Measurements from ENCODE around the gene OMD. TPM values are rescaled to one million over a fixed set of nuclear protein-coding genes. Genes with fewer than 3 reads are reported as not detected.
A peak's percentile ranks its signal among the peaks of the same experiment; 100 is the strongest.

The OMD gene
- total and polyA plus RNA-seq, 2 donors = 15.3 to 20.5 TPM

- H3K4me3 ChIP-seq (ENCODE audit: low read depth, low read length) = no peak within 1 kb of the TSS
- 48% methylated on average over 5 of the region's 5 CpGs for WGBS
- H3K27ac ChIP-seq (ENCODE audit: low read depth) = no peak within 1 kb of the TSS
- no peak for DNase-seq (ENCODE audit: extremely low spot score)
- no peaks in the 10 kb centered on the region for H3K36me3 ChIP-seq (ENCODE audit: insufficient read depth)
- no peaks in the 10 kb centered on the region for H3K4me1 ChIP-seq (ENCODE audit: insufficient read depth)
Observed at GRCh38 chr9:92404042-92404836, 20.0 kb downstream of the OMD start, which contains the start of gene OGN. OGN (minus strand) TSS chr9:92404578; CDS start chr9:92403407, 1,171 bp downstream.

DNA sequence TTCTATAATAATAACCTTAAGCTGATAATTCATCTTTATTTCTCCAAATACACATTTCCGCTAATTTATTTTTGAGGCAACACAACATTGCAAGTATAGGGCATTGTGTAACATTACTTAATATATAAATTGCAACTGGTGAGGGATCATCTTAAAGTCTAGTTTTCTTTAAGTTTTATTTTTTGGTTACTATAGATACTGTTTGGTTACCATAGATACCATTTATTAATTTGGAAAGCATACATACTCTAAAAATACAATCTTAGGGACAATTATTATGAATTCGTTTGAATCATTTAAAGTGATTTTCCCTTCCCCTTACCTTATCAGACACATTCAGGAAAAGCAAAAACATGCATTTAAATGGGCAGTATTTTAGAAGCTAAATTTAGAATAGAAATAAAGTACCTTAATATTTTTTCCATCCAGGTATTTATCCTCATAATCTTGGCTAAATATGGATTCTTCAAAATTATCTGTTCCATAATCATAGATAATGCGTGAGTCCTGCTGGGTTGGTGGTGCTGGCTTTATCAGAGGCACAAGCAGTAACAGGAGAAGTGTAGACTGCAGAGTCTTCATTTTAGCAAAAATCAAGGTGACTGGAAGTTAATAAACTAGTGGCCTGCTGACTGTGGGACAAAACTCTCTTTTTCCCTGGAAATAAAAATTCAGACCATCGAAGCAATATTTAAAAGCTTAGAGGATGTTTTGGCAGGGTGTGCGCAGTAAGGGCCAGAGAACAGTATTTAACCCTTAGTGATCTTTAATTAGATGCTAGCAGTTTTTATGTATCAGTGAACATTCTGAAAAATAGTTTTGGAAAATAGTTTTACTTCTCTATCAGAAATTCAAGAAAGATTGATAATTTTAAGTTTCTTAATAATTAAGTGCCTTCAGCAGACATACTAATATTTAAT lies 21.2 kb downstream of the OMD start:
- no peaks in the 10 kb centered on the region for H3K4me1 ChIP-seq (ENCODE audit: insufficient read depth)
- no peak for DNase-seq (ENCODE audit: extremely low spot score)

GRCh38 chr9:92402360-92402759 lies 21.9 kb downstream of the OMD start:
- Histone ChIP-seq H3K36me3 (ENCODE audit: insufficient read depth) (no peaks in the 10 kb centered on the region), H3K4me1 (ENCODE audit: insufficient read depth) (no peaks in the 10 kb centered on the region), H3K27ac (ENCODE audit: low read depth) (no peak overlapping the region), H3K4me3 (ENCODE audit: low read depth, low read length) (no peak overlapping the region)
- DNase-seq (ENCODE audit: extremely low spot score) = no peak
- 55% methylated on average over 1 of the region's 1 CpG for WGBS

More for the DNA sequence above, 21.2 kb downstream of the OMD start:
- no peak overlapping the region for H3K27ac ChIP-seq (ENCODE audit: low read depth)
- H3K36me3 ChIP-seq (ENCODE audit: insufficient read depth) = no peaks in the 10 kb centered on the region
- WGBS = 47% methylated on average over 5 of the region's 5 CpGs
- no peak overlapping the region for H3K4me3 ChIP-seq (ENCODE audit: low read depth, low read length)

DNA sequence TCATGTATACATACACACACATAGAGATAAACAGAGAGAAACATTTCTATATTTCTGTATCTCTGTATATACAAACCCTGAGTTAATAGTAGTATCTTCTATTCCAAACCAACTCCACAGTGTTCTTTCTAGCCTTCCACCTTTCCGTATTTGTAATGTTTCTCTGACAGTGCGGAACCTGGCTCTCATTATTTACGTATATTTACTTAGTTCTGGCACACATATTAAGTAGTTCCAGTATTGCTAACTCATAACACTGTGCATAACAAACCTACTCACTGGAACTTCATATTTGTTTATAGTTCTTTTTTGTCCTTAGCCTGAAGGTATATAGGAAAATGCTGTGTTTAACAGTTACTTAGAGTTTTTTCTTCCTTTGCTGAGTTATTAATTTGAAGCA lies 26.4 kb downstream of the OMD start:
- Histone ChIP-seq H3K36me3 (ENCODE audit: insufficient read depth) (no peaks in the 10 kb centered on the region), H3K4me3 (ENCODE audit: low read depth, low read length) (no peak overlapping the region), H3K4me1 (ENCODE audit: insufficient read depth) (no peaks in the 10 kb centered on the region), H3K27ac (ENCODE audit: low read depth) (no peak overlapping the region)
- DNase-seq (ENCODE audit: extremely low spot score) = no peak
- WGBS = 93% methylated on average over 3 of the region's 3 CpGs

DNA sequence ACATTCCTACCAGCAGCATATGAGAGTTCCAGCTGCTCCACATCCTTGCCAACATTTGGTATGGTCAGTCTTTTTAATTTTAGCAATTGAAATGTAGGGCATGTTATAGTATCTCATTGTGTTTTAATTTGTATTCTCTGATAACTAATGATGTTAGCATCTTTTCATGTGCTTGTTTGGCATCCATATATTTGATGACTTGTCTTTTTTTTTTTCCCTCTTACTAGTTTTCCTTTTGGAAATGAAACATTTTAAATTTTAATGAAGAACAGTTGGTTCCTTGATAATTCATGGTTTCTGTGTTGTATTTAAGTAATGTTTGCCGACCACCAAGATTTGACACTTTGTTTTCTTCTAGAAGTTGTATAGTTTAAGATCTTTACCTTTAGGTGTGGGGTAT lies 28.7 kb downstream of the OMD start:
- Histone ChIP-seq H3K4me3 (ENCODE audit: low read depth, low read length) (no peak overlapping the region), H3K4me1 (ENCODE audit: insufficient read depth) (no peaks in the 10 kb centered on the region), H3K27ac (ENCODE audit: low read depth) (no peak overlapping the region), H3K36me3 (ENCODE audit: insufficient read depth) (no peaks in the 10 kb centered on the region)
- no peak for DNase-seq (ENCODE audit: extremely low spot score)
- WGBS = 95% methylated on average over 1 of the region's 1 CpG

- Histone ChIP-seq H3K4me1 (ENCODE audit: insufficient read depth) (no peaks in the 10 kb centered on the region), H3K36me3 (ENCODE audit: insufficient read depth) (no peaks in the 10 kb centered on the region), H3K4me3 (ENCODE audit: low read depth, low read length) (no peak overlapping the region), H3K27ac (ENCODE audit: low read depth) (no peak overlapping the region)
- 15% methylated on average over 1 of the region's 1 CpG for WGBS
- DNase-seq (ENCODE audit: extremely low spot score) = no peak
Observed at GRCh38 chr9:92393686-92394085, 30.6 kb downstream of the OMD start.

DNA sequence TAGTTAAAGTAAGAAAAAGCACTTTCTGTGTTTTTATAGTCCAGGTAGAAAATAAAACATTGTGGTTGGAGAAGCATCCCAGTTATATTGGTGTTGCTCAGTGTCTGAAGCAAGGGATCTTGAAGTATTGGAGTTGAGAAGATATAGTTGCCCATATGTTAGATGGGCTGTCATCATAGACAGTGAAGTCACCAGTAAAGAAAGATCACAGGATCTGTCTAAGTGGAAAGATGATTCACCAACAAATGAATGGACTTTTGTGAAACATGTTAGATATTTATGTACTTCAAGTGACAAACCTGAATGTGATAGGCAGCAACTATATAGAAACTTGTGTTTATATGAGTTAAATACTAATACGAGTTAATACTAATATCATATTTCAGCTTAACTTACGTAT lies 31.6 kb downstream of the OMD start:
- no peak overlapping the region for H3K4me3 ChIP-seq (ENCODE audit: low read depth, low read length)
- WGBS = 56% methylated on average over 2 of the region's 2 CpGs
- H3K27ac ChIP-seq (ENCODE audit: low read depth) = no peak overlapping the region
- no peaks in the 10 kb centered on the region for H3K36me3 ChIP-seq (ENCODE audit: insufficient read depth)
- no peaks in the 10 kb centered on the region for H3K4me1 ChIP-seq (ENCODE audit: insufficient read depth)
- no peak for DNase-seq (ENCODE audit: extremely low spot score)

- 95% methylated on average over 4 of the region's 4 CpGs for WGBS
- no peak for DNase-seq (ENCODE audit: extremely low spot score)
- H3K27ac ChIP-seq (ENCODE audit: low read depth) = no peak overlapping the region
- H3K4me3 ChIP-seq (ENCODE audit: low read depth, low read length) = no peak overlapping the region
- no peaks in the 10 kb centered on the region for H3K4me1 ChIP-seq (ENCODE audit: insufficient read depth)
- H3K36me3 ChIP-seq (ENCODE audit: insufficient read depth) = no peaks in the 10 kb centered on the region
Observed at GRCh38 chr9:92385953-92386352, 38.3 kb downstream of the OMD start.

GRCh38 chr9:92385477-92385876 lies 38.8 kb downstream of the OMD start:
- Histone ChIP-seq H3K4me3 (ENCODE audit: low read depth, low read length) (no peak overlapping the region), H3K36me3 (ENCODE audit: insufficient read depth) (no peaks in the 10 kb centered on the region), H3K4me1 (ENCODE audit: insufficient read depth) (no peaks in the 10 kb centered on the region), H3K27ac (ENCODE audit: low read depth) (no peak overlapping the region)
- no peak for DNase-seq (ENCODE audit: extremely low spot score)
- 59% methylated on average over 6 of the region's 6 CpGs for WGBS

- WGBS = 55% methylated on average over 3 of the region's 3 CpGs
- Histone ChIP-seq H3K27ac (ENCODE audit: low read depth) (no peak overlapping the region), H3K4me1 (ENCODE audit: insufficient read depth) (no peaks in the 10 kb centered on the region), H3K36me3 (ENCODE audit: insufficient read depth) (no peaks in the 10 kb centered on the region), H3K4me3 (ENCODE audit: low read depth, low read length) (no peak overlapping the region)
- no peak for DNase-seq (ENCODE audit: extremely low spot score)
Observed at GRCh38 chr9:92385001-92385400, 39.3 kb downstream of the OMD start.

DNA sequence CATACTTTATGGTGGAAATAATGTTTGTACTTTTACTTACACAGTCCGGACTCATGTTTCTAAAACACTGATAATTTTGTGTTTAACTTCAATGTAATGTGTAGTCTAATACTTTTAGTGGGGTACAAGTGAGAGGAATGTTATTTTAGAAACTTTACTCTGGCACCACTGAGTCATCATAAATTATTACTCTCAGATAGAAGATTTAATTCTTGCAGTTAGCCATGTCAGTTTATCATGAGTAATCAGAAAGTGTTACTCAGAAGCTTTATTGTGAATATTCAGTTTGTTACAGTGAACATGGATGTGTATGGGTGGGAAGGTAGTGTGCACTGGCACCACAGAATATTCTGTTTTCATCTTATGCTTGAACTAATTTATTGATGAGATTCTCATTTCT lies 39.9 kb downstream of the OMD start:
- DNase-seq (ENCODE audit: extremely low spot score) = no peak
- H3K4me3 ChIP-seq (ENCODE audit: low read depth, low read length) = no peak overlapping the region
- no peaks in the 10 kb centered on the region for H3K4me1 ChIP-seq (ENCODE audit: insufficient read depth)
- H3K36me3 ChIP-seq (ENCODE audit: insufficient read depth) = no peaks in the 10 kb centered on the region
- peak overlapping the region; percentile 10 for H3K27ac ChIP-seq (ENCODE audit: low read depth)
- 60% methylated on average over 1 of the region's 1 CpG for WGBS

DNA sequence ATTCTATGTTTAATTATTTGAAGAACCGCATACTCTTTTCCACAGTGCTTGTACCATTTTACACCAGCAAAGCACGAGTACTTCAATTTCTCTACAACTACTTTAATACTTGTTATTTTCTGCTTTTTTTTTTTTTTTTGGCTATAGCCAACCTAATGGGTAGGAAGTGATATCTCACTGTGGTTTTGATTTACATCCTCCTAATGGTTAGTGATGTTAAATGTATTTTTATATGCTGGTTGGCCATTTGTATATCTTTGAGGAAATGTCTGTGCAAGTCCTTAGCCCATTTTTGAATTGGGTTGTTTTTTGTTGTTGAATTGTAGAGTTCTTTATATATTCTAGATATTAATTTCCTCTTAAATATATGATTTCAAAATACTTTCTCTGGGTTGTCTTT lies 42.5 kb downstream of the OMD start:
- Histone ChIP-seq H3K4me3 (ENCODE audit: low read depth, low read length) (no peak overlapping the region), H3K36me3 (ENCODE audit: insufficient read depth) (no peaks in the 10 kb centered on the region), H3K27ac (ENCODE audit: low read depth) (no peak overlapping the region), H3K4me1 (ENCODE audit: insufficient read depth) (no peaks in the 10 kb centered on the region)
- WGBS = 96% methylated on average over 2 of the region's 2 CpGs
- DNase-seq (ENCODE audit: extremely low spot score) = no peak

GRCh38 chr9:92380603-92381002 lies 43.7 kb downstream of the OMD start:
- Histone ChIP-seq H3K27ac (ENCODE audit: low read depth) (no peak overlapping the region), H3K4me3 (ENCODE audit: low read depth, low read length) (no peak overlapping the region), H3K4me1 (ENCODE audit: insufficient read depth) (no peaks in the 10 kb centered on the region), H3K36me3 (ENCODE audit: insufficient read depth) (no peaks in the 10 kb centered on the region)
- WGBS = 95% methylated on average over 2 of the region's 2 CpGs
- no peak for DNase-seq (ENCODE audit: extremely low spot score)

All from urinary bladder (tissue), 4 donors.